Subcutaneous abdominal adipose tissue (tissue), 5 donors: ENCODE results near the gene ERBB4.

Source experiments
- H3K27ac ChIP-seq: one replicate; pipeline ENCODE4 v1.7.0; 2013; ENCODE audit warnings: low read depth, mild to moderate bottlenecking, inconsistent platforms, low read length, moderate library complexity
- H3K27me3 ChIP-seq, 5 donors: one replicate each; pipeline ENCODE4 v1.7.0; 2013; ENCODE audit warnings: low read length in 5 of 5, inconsistent platforms in 1 of 5; ENCODE audit not compliant: control insufficient read depth in 5 of 5, insufficient read depth in 4 of 5
- H3K36me3 ChIP-seq, 5 donors: one replicate each; pipeline ENCODE4 v1.7.0; 2013; ENCODE audit warnings: low read length in 5 of 5; ENCODE audit not compliant: control insufficient read depth in 5 of 5, insufficient read depth in 5 of 5
- H3K4me1 ChIP-seq, 5 donors: one replicate each; pipeline ENCODE4 v1.7.0; 2013; ENCODE audit warnings: low read length in 5 of 5, mild to moderate bottlenecking in 3 of 5, moderate library complexity in 1 of 5; ENCODE audit not compliant: control insufficient read depth in 5 of 5, insufficient read depth in 5 of 5
- H3K4me3 ChIP-seq, 5 donors: one replicate each; pipeline ENCODE4 v1.7.0; 2013; ENCODE audit warnings: low read length in 5 of 5, low read depth in 1 of 5
- H3K9ac ChIP-seq, 5 donors: one replicate each; pipeline ENCODE4 v1.7.0; 2013; ENCODE audit warnings: low read length in 5 of 5, mild to moderate bottlenecking in 4 of 5, moderate library complexity in 3 of 5
- H3K9me3 ChIP-seq, 5 donors: one replicate each; pipeline ENCODE4 v1.7.0; 2013; ENCODE audit warnings: low read length in 5 of 5; ENCODE audit not compliant: control insufficient read depth in 5 of 5
- donor health status: healthy.
- donor health status: healthy.
- donor health status: healthy.
- donor health status: healthy.
- donor health status: healthy.

The ERBB4 gene

DNA sequence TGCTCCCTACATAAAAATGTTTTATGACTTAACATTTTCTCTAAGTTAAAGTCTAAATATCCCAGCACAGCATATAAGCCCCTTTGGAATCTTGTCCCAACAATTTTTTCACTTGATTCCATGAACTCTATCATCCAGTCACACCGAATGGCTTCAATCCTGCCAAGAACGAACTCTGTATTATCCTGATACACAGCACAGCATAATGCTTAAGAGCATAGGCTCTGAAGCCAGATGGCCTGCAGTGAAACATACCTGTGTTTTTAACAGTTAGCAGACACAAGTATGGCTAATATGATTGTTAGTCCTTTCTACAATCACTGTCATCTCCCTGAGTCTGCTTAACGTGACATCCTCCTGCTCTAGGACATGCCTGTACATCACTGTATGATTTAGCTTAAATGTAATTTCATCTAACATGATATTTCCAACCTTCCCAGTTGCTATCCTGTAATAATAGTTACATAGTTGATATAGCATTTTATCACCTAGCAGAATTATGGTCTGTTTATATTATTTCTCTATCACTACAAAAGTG lies 669.5 kb downstream of the ERBB4 start:
- Histone ChIP-seq H3K4me3 (no peak overlapping the region), H3K27ac (no peak overlapping the region), H3K27me3 (no peaks in the 10 kb centered on the region), H3K36me3 (no peaks in the 10 kb centered on the region), H3K4me1 (no peaks in the 10 kb centered on the region), H3K9ac (no peak overlapping the region), H3K9me3 (no peaks in the 10 kb centered on the region)

DNA sequence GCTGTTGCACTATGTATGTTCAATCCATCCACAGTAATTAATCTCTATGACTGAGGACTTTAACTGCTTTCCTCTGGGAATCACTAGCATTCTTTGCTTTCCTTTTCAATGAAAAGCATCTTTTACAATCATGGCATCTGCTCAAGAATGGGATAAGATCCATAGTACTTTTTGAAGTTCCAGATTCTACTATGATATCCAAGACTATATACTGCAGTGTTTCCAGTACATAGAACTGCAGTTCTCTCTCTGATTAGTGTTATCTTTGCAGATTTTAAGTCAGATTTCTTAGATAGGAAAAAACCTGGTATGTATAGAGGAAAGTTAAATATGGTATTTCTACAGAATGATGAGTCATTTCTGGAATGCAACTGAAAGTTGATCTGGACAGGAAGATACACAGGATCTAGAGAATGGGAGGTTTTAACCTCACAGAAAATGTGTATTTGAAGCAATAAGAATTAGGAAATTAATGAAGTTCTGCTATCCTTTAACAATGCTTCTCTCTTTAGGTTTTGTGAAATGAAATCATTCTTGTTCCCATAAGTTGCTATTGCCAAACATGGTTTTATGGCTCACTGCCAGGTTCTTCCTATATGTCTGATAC lies 670.7 kb downstream of the ERBB4 start:
- Histone ChIP-seq H3K36me3 (no peaks in the 10 kb centered on the region), H3K9ac (no peak overlapping the region), H3K4me3 (no peak overlapping the region), H3K27me3 (no peaks in the 10 kb centered on the region), H3K4me1 (no peaks in the 10 kb centered on the region), H3K27ac (no peak overlapping the region), H3K9me3 (peaks cover 0 to 1% (median 0%) of the 10 kb centered on the region in 5 donors)

DNA sequence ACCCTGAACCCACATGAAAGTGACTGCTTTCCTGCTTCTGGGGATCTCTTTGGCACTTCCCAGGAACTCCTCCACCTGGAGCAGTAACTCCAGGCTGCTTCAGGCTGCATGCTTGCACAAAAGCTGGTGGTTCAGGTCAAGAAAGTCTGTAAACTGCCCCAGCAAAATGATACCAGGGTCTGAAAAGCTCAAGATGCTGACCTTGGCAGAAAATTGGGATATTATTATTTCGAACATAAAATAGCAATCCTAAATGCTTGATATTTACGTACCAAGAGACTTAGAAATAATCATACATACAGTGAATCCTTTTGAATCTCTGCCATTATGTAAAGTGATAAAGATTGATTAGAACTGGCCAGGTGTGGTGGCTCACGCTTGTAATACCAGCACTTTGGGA lies 674.3 kb downstream of the ERBB4 start:
- H3K27ac ChIP-seq = no peak overlapping the region
- no peaks in the 10 kb centered on the region for H3K36me3 ChIP-seq
- H3K4me3 ChIP-seq = no peak overlapping the region
- peaks cover 0 to 5% (median 3%) of the 10 kb centered on the region in 5 donors for H3K9me3 ChIP-seq
- H3K9ac ChIP-seq = no peak overlapping the region
- H3K27me3 ChIP-seq = no peaks in the 10 kb centered on the region
- H3K4me1 ChIP-seq = no peaks in the 10 kb centered on the region

DNA sequence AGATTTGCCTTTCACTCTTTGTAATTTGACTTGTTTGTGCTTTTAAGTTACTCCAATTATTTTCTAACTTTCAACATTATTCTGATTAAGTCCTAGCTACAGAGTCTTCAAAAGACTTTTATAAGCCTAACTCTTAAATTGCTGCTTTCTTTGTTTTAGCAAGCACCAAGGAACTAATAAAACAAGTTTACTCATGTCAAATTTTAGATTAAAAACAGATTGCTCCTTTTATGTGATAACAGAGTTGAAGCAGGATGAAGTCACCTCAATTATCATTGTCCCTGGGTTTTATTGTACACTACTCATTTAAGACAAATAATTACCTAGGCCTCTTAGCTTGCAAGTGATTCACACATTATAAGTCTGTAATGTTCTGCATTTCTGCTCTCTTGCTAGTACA lies 678.4 kb downstream of the ERBB4 start:
- H3K36me3 ChIP-seq = no peaks in the 10 kb centered on the region
- H3K4me1 ChIP-seq = no peaks in the 10 kb centered on the region
- H3K4me3 ChIP-seq = no peak overlapping the region
- no peaks in the 10 kb centered on the region for H3K27me3 ChIP-seq
- H3K9me3 ChIP-seq = peaks cover 0 to 5% (median 3%) of the 10 kb centered on the region in 5 donors
- H3K27ac ChIP-seq = no peak overlapping the region
- no peak overlapping the region for H3K9ac ChIP-seq

DNA sequence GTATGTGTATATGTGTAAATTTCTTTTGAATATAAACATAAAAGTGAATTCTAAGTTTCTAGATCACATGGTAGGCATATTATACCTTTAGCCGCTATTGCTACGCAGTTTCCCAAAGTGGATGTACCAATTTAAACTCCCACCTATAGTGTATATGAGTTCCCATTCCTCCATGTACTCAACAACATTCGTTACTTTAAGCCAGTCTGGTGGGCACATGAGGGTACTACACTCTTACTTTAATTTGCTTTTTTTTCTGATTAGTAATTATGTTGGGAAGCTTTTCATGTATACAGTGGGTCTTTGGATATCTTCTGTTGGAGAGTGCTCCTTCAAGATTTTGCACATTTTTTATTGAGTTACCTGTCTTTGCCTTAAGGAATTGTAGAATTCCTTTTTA lies 683.8 kb downstream of the ERBB4 start:
- Histone ChIP-seq H3K9ac (no peak overlapping the region), H3K36me3 (no peaks in the 10 kb centered on the region), H3K4me1 (no peaks in the 10 kb centered on the region), H3K9me3 (no peaks in the 10 kb centered on the region), H3K4me3 (no peak overlapping the region), H3K27me3 (no peaks in the 10 kb centered on the region), H3K27ac (no peak overlapping the region)

DNA sequence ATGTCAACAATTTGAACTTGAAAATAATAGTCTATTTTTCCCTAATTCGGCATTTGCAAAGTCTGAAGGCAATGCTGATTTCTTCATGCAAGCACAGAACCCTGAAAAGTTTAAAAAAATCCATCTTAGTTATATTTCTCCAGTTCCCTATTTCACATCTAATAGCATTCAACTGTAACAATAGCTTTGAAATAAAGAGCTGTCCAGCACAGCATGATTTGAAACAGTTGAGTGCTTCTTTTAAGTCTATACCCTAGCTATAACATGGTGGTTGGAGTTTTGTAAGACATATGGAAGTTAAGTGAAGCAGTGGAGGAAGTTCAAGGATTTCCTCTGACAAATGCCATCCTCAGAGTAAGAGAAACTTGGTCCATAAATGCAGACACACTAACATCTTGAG lies 691.9 kb downstream of the ERBB4 start:
- H3K27ac ChIP-seq = no peak overlapping the region
- no peak overlapping the region for H3K4me3 ChIP-seq
- no peaks in the 10 kb centered on the region for H3K27me3 ChIP-seq
- H3K9me3 ChIP-seq = no peaks in the 10 kb centered on the region
- H3K4me1 ChIP-seq = no peaks in the 10 kb centered on the region
- no peak overlapping the region for H3K9ac ChIP-seq
- no peaks in the 10 kb centered on the region for H3K36me3 ChIP-seq

DNA sequence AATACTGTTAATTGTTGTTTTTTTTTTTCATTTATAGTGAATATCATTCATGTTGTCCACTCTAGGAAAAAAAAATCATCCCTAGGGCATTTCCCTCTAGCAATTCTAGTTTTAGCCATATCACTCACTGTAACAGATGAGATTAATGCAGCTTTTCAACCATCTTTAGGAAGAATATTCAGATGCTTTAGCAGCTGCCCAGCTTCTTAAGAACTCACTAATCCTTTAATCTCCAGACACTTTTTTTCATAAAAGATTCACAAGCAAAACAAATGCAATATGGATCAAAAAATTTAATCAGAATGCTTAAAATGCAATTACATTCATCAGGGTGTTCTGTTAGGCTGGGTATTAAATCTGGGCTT lies 692.6 kb downstream of the ERBB4 start:
- H3K9ac ChIP-seq = no peak overlapping the region

DNA sequence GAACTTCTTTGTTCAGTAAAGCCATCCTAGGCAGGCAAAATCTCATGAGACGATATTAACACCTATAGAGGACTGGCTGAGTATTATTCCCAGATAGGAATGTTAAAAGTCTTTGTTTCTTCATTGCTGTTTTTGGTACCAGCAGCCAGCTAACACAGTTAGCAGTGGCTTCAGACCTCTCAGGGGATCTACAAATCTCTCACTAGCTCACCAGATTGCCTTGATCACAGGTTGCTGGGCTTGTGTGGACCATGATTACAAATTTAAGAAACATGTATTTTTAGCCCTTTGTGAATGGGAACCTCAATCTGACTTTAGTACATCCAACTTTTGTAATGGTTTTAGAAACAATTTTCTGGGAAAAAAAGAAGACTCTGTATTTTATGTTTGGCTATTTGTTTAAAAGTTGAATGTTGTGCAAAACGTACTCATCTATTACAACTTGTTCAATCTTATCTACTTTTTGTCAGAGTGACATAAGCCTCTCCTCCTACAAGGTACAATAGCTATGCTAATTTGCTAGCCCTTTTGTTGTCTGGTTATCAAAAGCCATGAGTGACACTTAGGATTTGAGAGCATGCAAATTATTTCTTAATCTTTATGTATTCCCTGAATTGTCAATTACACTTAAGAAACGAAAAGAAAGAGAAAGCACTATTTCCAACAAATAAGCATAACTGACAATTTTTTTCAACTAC lies 693.1 kb downstream of the ERBB4 start:
- Histone ChIP-seq H3K27ac (no peak overlapping the region), H3K9me3 (no peaks in the 10 kb centered on the region), H3K9ac (no peak overlapping the region), H3K27me3 (no peaks in the 10 kb centered on the region), H3K4me1 (no peaks in the 10 kb centered on the region), H3K4me3 (no peak overlapping the region), H3K36me3 (no peaks in the 10 kb centered on the region)

More for the DNA sequence above, 692.6 kb downstream of the ERBB4 start:
- H3K9me3 ChIP-seq = no peaks in the 10 kb centered on the region
- H3K27me3 ChIP-seq = no peaks in the 10 kb centered on the region
- no peak overlapping the region for H3K4me3 ChIP-seq
- no peak overlapping the region for H3K27ac ChIP-seq
- H3K36me3 ChIP-seq = no peaks in the 10 kb centered on the region
- H3K4me1 ChIP-seq = no peaks in the 10 kb centered on the region

DNA sequence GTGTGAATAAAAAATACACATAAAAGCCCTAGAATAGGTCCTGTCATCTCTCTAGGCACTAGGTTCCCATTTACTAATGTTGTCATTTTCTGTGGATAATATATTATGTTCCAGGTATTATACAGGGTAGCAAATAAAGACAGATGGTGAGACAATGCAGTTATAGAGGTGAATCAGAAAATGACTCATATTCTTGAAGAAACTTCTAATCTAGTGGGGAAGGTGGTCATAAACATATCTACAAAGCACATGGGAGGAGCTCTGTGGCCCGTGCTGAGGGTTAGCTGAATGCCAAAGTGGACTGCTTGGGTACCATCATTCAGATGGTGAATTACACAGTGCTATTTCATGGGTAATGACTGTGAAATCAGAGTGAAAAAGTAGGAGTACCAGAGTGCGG lies 700.9 kb downstream of the ERBB4 start:
- Histone ChIP-seq H3K4me3 (no peak overlapping the region), H3K4me1 (peaks cover 0 to 9% (median 0%) of the 10 kb centered on the region in 5 donors), H3K9me3 (no peaks in the 10 kb centered on the region), H3K27me3 (no peaks in the 10 kb centered on the region), H3K27ac (no peak overlapping the region), H3K36me3 (no peaks in the 10 kb centered on the region), H3K9ac (no peak overlapping the region)

DNA sequence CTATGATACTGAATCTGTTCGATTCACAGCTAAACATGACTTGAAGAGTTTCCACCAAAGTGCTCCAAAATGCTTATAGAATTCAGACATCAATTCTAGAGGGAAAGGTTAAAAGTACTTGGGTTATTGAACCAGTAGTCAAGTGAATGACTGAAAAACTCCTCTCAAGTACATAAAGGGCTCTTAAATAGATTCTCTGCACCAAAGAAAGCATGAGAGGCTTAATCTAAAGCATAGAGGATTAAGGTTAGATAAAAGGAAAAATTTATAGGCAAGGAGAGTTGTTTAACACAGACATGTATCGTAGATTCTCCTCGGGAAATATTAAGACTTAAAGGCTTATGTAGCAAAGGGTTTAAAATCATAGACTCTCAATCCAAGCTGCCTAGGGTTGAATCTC lies 701.4 kb downstream of the ERBB4 start:
- Histone ChIP-seq H3K27ac (no peak overlapping the region), H3K4me3 (no peak overlapping the region), H3K27me3 (no peaks in the 10 kb centered on the region), H3K36me3 (no peaks in the 10 kb centered on the region), H3K9me3 (no peaks in the 10 kb centered on the region), H3K9ac (no peak overlapping the region), H3K4me1 (peaks cover 0 to 9% (median 0%) of the 10 kb centered on the region in 5 donors)
